HepG2 (cell line): Measurements from ENCODE around the gene PRSS33.
A peak's percentile ranks its signal among the peaks of the same experiment; 100 is the strongest.

Source experiments
- CEBPB ChIP-seq: IDR thresholded peaks from 2 replicates; pipeline ENCODE4 v1.6.1; 2011; ENCODE audit warnings: low read depth, low read length, improper control_type of control experiment, borderline replicate concordance
- CTCF ChIP-seq: sonication (generic); formaldehyde crosslinking; IDR thresholded peaks from 2 replicates; pipeline ENCODE4 v1.5.0; 2020; ENCODE audit warnings: mild to moderate bottlenecking, missing genetic modification reagents, moderate library complexity
- MXI1 ChIP-seq: IDR thresholded peaks from 3 replicates; pipeline ENCODE4 v1.6.1; 2012; ENCODE audit warnings: low read depth, low read length, inconsistent platforms, borderline replicate concordance
- MZF1 ChIP-seq: sonication (generic); formaldehyde crosslinking; IDR thresholded peaks from 2 replicates; pipeline ENCODE4 v1.8.1; 2023; ENCODE audit warnings: mild to moderate bottlenecking, missing genetic modification reagents, borderline replicate concordance
- NBN ChIP-seq: fragments of 450-650 bp; conservative IDR thresholded peaks from 2 replicates; pipeline ENCODE4 v1.6.1; 2017
- POLR2A ChIP-seq, 2 experiments: IDR thresholded peaks; 2 replicates each; pipeline ENCODE4 v1.6.1; 2011; ENCODE audit warnings: low read depth in 2 of 2, low read length in 2 of 2, mild to moderate bottlenecking in 1 of 2, moderate library complexity in 1 of 2; ENCODE audit not compliant: insufficient read depth in 1 of 2
- POLR2AphosphoS2 ChIP-seq: IDR thresholded peaks from 2 replicates; pipeline ENCODE4 v1.6.1; 2011; ENCODE audit warnings: low read depth, low read length, improper control_type of control experiment
- RAD21 ChIP-seq: fragments of 450-650 bp; formaldehyde crosslinking; IDR thresholded peaks from 2 replicates; pipeline ENCODE4 v1.5.0; 2020; ENCODE audit warnings: mild to moderate bottlenecking
- SOX13 ChIP-seq, 3 experiments: fragments of 450-650 bp in 1 of 3; sonication (generic) in 1 of 3; formaldehyde crosslinking in 1 of 3; IDR thresholded peaks in 2 of 3; conservative IDR thresholded peaks in 1 of 3; 2 replicates each; pipeline versions ENCODE4 v1.5.0 to v1.6.1; 2016 to 2020; ENCODE audit warnings: antibody characterized with exemption in 1 of 3, mild to moderate bottlenecking in 1 of 3, missing compliant biosample characterization in 1 of 3, missing genetic modification reagents in 1 of 3, moderate library complexity in 1 of 3
- TF ChIP-seq, protein P1 (sequence below): sonication (generic); formaldehyde crosslinking; IDR thresholded peaks from 2 replicates; pipeline ENCODE4 v1.9.0; 2022; ENCODE audit warnings: missing genetic modification reagents, mild to moderate bottlenecking, borderline replicate concordance
- TF ChIP-seq, protein P2 (sequence below): sonication (generic); formaldehyde crosslinking; IDR thresholded peaks from 2 replicates; pipeline ENCODE4 v1.9.0; 2021; ENCODE audit warnings: missing genetic modification reagents, borderline replicate concordance
- TF ChIP-seq, protein P3 (sequence below): IDR thresholded peaks from 2 replicates; pipeline ENCODE4 v1.6.1; 2012; ENCODE audit warnings: low read depth, low read length, improper control_type of control experiment

DNA sequence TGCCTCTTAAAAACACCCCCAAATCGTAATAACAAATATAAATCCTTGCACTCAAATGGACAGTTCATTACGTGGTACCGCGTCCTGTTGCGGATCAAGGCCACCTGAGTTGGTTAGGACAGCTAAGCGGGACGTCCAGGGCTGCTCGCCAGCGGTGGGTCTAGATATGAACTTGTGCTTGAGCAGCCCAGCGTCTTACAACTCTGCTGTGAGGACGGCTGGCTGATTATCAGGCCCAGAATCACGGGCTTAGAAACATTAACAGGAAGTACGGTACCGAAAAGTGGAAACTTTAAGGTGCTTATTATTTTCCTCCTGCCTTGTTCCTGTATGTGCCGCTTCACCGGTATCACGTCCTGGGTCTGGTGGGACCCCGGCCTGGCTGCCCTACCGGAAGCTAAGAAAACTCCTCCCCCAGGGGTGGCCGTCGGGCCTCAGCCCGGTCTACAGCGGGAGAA, 35.8 kb downstream of the PRSS33 start:
- TF ChIP-seq, protein P1, sequence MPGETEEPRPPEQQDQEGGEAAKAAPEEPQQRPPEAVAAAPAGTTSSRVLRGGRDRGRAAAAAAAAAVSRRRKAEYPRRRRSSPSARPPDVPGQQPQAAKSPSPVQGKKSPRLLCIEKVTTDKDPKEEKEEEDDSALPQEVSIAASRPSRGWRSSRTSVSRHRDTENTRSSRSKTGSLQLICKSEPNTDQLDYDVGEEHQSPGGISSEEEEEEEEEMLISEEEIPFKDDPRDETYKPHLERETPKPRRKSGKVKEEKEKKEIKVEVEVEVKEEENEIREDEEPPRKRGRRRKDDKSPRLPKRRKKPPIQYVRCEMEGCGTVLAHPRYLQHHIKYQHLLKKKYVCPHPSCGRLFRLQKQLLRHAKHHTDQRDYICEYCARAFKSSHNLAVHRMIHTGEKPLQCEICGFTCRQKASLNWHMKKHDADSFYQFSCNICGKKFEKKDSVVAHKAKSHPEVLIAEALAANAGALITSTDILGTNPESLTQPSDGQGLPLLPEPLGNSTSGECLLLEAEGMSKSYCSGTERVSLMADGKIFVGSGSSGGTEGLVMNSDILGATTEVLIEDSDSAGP (CRISPR knock-in tag): no peak
- TF ChIP-seq CTCF (CRISPR knock-in tag) (no peak), MXI1 (peak; percentile 41; the same call in 1 of the 3 replicates), SOX13 (IDR thresholded peaks at IDR 0.05) (no peak), SOX13 (CRISPR knock-in tag; conservative IDR thresholded peaks at IDR 0.05 in 1 of 2, IDR thresholded peaks at IDR 0.05 in 1 of 2) (no peak; a peak in 1 of 4 replicates), MZF1 (CRISPR knock-in tag) (no peak), NBN (no peak), CEBPB (no peak), POLR2A (IDR thresholded peaks at IDR 0.05; ENCODE audit: insufficient read depth in 1 of 2, low read depth in 2 of 2, low read length in 2 of 2) (no peak), POLR2AphosphoS2 (no peak), RAD21 (CRISPR knock-in tag) (no peak)
- TF ChIP-seq, protein P2, sequence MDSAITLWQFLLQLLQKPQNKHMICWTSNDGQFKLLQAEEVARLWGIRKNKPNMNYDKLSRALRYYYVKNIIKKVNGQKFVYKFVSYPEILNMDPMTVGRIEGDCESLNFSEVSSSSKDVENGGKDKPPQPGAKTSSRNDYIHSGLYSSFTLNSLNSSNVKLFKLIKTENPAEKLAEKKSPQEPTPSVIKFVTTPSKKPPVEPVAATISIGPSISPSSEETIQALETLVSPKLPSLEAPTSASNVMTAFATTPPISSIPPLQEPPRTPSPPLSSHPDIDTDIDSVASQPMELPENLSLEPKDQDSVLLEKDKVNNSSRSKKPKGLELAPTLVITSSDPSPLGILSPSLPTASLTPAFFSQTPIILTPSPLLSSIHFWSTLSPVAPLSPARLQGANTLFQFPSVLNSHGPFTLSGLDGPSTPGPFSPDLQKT (CRISPR knock-in tag): no peak
- TF ChIP-seq, protein P3, sequence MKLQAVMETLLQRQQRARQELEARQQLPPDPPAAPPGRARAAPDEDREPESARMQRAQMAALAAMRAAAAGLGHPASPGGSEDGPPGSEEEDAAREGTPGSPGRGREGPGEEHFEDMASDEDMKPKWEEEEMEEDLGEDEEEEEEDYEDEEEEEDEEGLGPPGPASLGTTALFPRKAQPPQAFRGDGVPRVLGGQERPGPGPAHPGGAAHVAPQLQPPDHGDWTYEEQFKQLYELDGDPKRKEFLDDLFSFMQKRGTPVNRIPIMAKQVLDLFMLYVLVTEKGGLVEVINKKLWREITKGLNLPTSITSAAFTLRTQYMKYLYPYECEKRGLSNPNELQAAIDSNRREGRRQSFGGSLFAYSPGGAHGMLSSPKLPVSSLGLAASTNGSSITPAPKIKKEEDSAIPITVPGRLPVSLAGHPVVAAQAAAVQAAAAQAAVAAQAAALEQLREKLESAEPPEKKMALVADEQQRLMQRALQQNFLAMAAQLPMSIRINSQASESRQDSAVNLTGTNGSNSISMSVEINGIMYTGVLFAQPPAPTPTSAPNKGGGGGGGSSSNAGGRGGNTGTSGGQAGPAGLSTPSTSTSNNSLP: no peak
